B cell (primary cell): ENCODE results near the gene HPCAL4.

Source experiments
- EZH2 ChIP-seq: IDR thresholded peaks from 2 replicates; pipeline ENCODE4 v1.6.1; 2012; ENCODE audit warnings: borderline replicate concordance, low read depth, mild to moderate bottlenecking, moderate library complexity, low read length; ENCODE audit not compliant: insufficient read depth, poor library complexity, severe bottlenecking
- TF ChIP-seq, protein P1 (sequence below): fragments of 200-600 bp; IDR thresholded peaks from one replicate; pipeline ENCODE4 v1.8.0; 2022; ENCODE audit warnings: antibody characterized with exemption, mild to moderate bottlenecking

DNA sequence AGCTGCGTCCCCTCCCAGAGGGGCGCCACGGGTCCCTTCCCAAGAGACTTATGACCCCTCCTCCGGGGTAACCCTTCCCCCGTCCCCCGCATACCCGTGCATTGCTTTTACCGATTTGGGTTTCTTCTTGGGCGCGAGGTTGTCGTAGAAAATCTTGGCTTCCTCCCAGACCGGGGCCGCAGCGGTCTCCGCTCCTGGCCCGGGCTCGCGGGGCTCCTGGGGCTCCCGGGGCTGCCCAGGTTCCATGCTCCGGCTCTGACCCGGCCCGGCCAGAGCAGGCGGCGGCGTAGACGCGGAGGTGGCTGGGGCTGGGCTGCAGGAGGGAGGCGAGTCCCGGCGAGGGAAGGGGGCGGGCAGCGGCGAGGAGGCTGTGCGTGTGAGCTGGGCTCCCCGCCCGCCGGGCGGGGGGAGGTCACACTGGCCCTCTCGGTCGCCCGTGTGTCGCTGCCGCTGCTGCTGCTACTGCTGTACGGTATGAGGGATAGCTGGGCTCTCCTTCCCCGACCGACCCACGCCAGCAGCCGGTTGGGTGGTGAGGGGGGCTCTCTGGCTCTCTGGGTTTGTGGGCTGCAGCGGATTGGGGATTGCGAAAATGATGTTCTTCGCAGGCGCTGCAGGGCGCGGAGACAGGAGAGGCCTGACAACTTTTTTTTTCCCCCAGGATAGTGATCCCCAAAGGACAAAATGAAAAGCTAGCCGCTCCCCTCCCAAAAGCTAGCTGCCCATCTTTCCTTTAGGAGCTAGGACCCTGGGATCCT, 19.3 kb downstream of the HPCAL4 start, which contains the start of gene NT5C1A:
- TF ChIP-seq, protein P1, sequence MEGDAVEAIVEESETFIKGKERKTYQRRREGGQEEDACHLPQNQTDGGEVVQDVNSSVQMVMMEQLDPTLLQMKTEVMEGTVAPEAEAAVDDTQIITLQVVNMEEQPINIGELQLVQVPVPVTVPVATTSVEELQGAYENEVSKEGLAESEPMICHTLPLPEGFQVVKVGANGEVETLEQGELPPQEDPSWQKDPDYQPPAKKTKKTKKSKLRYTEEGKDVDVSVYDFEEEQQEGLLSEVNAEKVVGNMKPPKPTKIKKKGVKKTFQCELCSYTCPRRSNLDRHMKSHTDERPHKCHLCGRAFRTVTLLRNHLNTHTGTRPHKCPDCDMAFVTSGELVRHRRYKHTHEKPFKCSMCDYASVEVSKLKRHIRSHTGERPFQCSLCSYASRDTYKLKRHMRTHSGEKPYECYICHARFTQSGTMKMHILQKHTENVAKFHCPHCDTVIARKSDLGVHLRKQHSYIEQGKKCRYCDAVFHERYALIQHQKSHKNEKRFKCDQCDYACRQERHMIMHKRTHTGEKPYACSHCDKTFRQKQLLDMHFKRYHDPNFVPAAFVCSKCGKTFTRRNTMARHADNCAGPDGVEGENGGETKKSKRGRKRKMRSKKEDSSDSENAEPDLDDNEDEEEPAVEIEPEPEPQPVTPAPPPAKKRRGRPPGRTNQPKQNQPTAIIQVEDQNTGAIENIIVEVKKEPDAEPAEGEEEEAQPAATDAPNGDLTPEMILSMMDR, result no peak
- no peak for TF ChIP-seq EZH2
